Measurements from ENCODE around the gene CACNA1A.
A peak's percentile ranks its signal among the peaks of the same experiment; 100 is the strongest.

DNA sequence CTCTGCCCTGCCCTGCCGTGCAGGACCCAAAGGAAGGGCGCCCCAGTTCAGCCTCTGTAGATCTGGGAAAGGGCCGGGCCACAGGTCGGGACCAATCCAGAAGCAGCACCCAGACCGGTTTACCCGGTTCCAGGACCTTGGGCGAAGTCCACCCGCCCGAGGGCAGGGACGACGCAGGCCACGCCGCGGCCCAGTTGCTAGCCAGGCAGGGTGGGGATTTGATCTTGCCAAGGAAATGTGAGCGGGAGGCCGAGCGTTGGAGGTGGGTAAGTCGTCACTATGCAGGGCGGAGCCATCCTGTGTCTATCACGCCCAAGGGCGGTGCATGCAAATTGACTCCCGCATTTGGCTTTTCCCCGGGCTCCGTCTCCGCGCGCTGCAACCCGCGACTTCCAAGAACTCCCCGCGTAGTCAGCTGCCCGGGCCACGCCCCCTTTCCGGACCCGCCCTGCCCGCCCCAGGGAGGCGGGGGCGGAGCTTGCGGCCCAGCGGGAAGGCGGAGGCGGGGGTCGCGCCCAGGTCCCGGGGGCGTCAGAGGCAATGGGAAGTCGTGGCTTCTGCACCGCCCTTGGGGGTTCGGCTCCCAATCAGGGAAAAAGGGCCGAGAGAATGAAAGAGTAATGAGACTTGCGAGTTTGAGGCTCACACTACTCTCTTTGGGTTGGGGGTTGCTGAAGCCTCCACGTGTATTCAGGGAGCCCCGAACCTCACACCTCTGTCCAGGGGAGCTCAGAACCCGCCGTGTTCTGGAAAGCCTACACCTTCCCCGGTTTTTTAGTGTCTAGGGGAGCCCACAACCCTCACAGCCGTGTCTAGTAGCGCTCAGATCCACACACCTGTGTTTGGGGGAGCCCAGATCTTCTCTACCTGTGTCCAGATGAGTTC lies 343.3 kb downstream of the CACNA1A start:
- TF ChIP-seq, protein P1, sequence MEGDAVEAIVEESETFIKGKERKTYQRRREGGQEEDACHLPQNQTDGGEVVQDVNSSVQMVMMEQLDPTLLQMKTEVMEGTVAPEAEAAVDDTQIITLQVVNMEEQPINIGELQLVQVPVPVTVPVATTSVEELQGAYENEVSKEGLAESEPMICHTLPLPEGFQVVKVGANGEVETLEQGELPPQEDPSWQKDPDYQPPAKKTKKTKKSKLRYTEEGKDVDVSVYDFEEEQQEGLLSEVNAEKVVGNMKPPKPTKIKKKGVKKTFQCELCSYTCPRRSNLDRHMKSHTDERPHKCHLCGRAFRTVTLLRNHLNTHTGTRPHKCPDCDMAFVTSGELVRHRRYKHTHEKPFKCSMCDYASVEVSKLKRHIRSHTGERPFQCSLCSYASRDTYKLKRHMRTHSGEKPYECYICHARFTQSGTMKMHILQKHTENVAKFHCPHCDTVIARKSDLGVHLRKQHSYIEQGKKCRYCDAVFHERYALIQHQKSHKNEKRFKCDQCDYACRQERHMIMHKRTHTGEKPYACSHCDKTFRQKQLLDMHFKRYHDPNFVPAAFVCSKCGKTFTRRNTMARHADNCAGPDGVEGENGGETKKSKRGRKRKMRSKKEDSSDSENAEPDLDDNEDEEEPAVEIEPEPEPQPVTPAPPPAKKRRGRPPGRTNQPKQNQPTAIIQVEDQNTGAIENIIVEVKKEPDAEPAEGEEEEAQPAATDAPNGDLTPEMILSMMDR (IDR thresholded peaks at IDR 0.05), result no peak
- TF ChIP-seq POLR2A (IDR thresholded peaks at IDR 0.05), result peak; percentile 70
